Kidney (tissue), 14 donors: ENCODE measurements around the gene ARHGAP40. TPM values are rescaled to one million over a fixed set of nuclear protein-coding genes. Genes with fewer than 3 reads are reported as not detected.

ENCODE experiments used
- DNase-seq, 5 donors: peaks; one replicate each; pipeline ENCODE4 v3.0.0-alpha.2; 2013 to 2020
- FAIRE-seq: peaks from 2 replicates; lab custom pipeline; 2012; peaks lifted over from hg19 to GRCh38; lab: Jason Lieb, UNC
- H3K27ac ChIP-seq, 2 donors: one replicate each; pipeline ENCODE4 v1.7.0; 2013; ENCODE audit warnings: low read depth in 2 of 2, low read length in 2 of 2, inconsistent platforms in 1 of 2
- H3K27me3 ChIP-seq: one replicate; pipeline ENCODE4 v1.7.1; 2013; ENCODE audit warnings: low read length, inconsistent platforms; ENCODE audit not compliant: control insufficient read depth, insufficient read depth
- H3K36me3 ChIP-seq, 3 donors: one replicate each; pipeline versions ENCODE4 v1.7.0 to v1.7.1; 2013; ENCODE audit warnings: low read length in 3 of 3, control low read depth in 1 of 3, inconsistent platforms in 1 of 3; ENCODE audit not compliant: insufficient read depth in 3 of 3, control insufficient read depth in 2 of 3
- H3K4me1 ChIP-seq, 3 donors: one replicate each; pipeline versions ENCODE4 v1.7.0 to v1.7.1; 2013; ENCODE audit warnings: low read length in 3 of 3, inconsistent platforms in 1 of 3, low read depth in 1 of 3; ENCODE audit not compliant: control insufficient read depth in 2 of 3, insufficient read depth in 2 of 3
- H3K4me3 ChIP-seq, 3 donors: one replicate each; pipeline versions ENCODE4 v1.7.0 to v1.8.1; 2013; ENCODE audit warnings: low read length in 3 of 3, control low read depth in 1 of 3, inconsistent platforms in 1 of 3
- H3K9ac ChIP-seq, 3 donors: one replicate each; pipeline versions ENCODE4 v1.7.0 to v1.7.1; 2013; ENCODE audit warnings: low read length in 3 of 3, control low read depth in 1 of 3, inconsistent platforms in 1 of 3
- H3K9me3 ChIP-seq, 3 donors: one replicate each; pipeline versions ENCODE4 v1.7.0 to v1.7.1; 2013; ENCODE audit warnings: low read length in 3 of 3, control low read depth in 1 of 3, inconsistent platforms in 1 of 3; ENCODE audit not compliant: control insufficient read depth in 2 of 3, insufficient read depth in 1 of 3
- CTCF ChIP-seq: IDR thresholded peaks from 3 replicates; pipeline ENCODE4 v1.5.1; 2012; ENCODE audit warnings: mild to moderate bottlenecking, moderate library complexity, borderline replicate concordance; ENCODE audit not compliant: insufficient read depth; ENCODE audit errors: extremely low read depth
- intact Hi-C: fragments of 100-400 bp; cut with DNase I; formaldehyde crosslinking; loops from one replicate; pipeline ENCODE4 v1.11.1; 2022
- polyA plus RNA-seq: library from polyadenylated mRNA; stranded (reverse); fragments of 350-450 nt; fragmentation: Illumina TruSeq; extraction: RNeasy Lipid Tissue Mini Kit (QIAGEN cat#74804); gene quantifications from one replicate; pipeline ENCODE4 v1.2.3, GENCODE V29; 2014; ENCODE audit warnings: low read depth, low replicate concordance; ENCODE audit not compliant: insufficient read depth
- total RNA-seq: library from RNA; stranded (reverse); fragmentation: NEBNext Ultra II Directional; extraction: Animal tissue kit (Norgen Biotek cat#: 25700); gene quantifications from one replicate; pipeline ENCODE4 v1.2.1, GENCODE V29; 2021
- donor health status: control.
- donor health status: control.
- donor health status: control.
- donor health status: control.
- donor health status: control.
- donor health status: DM: yes; HTN: yes; CAD: no.
- donor health status: Normal renal cell carcinoma (clear cell type).

ARHGAP40 gene
- total and polyA plus RNA-seq, 2 donors from 2014 or later, result 1.3 to 20.2 TPM

- no peaks in the 10 kb centered on the region for H3K9me3 ChIP-seq
- FAIRE-seq (no peak), DNase-seq (no peak)
- H3K9ac ChIP-seq, result no peak overlapping the region
- no peaks in the 10 kb centered on the region for H3K27me3 ChIP-seq
- no peak for TF ChIP-seq CTCF
- H3K4me1 ChIP-seq, result peaks cover 0 to 6% (median 0%) of the 10 kb centered on the region in 3 donors
- intact Hi-C loops, result no loop called here
- H3K4me3 ChIP-seq, result no peak overlapping the region
- no peak overlapping the region for H3K27ac ChIP-seq
- no peaks in the 10 kb centered on the region for H3K36me3 ChIP-seq
Measured at GRCh38 chr20:38673261-38673660, 71.7 kb downstream of the ARHGAP40 start.

- Histone ChIP-seq H3K4me3 (peak overlapping the region in 1 of 3 donors; percentile 35), H3K9me3 (no peaks in the 10 kb centered on the region), H3K36me3 (no peaks in the 10 kb centered on the region), H3K27ac (no peak overlapping the region), H3K9ac (no peak overlapping the region), H3K4me1 (peaks cover 0 to 6% (median 0%) of the 10 kb centered on the region in 3 donors), H3K27me3 (no peaks in the 10 kb centered on the region)
- intact Hi-C loops, result no loop called here
- TF ChIP-seq CTCF, result no peak
- peak in 4 of 5 donors; percentile 37 to 67 (median 44) for DNase-seq
- no peak for FAIRE-seq
Measured at GRCh38 chr20:38673725-38674091, 72.1 kb downstream of the ARHGAP40 start.

- peak in 4 of 5 donors; percentile 80 to 96 (median 91) for DNase-seq
- H3K27ac ChIP-seq, result no peak overlapping the region
- no peaks in the 10 kb centered on the region for H3K36me3 ChIP-seq
- peak overlapping the region in 2 of 3 donors; percentile 35 to 49 for H3K4me3 ChIP-seq
- no peaks in the 10 kb centered on the region for H3K27me3 ChIP-seq
- no peak for FAIRE-seq
- H3K9ac ChIP-seq, result no peak overlapping the region
- no peaks in the 10 kb centered on the region for H3K9me3 ChIP-seq
- TF ChIP-seq CTCF, result no peak
- intact Hi-C loops, result no loop called here
- H3K4me1 ChIP-seq, result peaks cover 0 to 6% (median 0%) of the 10 kb centered on the region in 3 donors
Measured at GRCh38 chr20:38674092-38674764, 72.6 kb downstream of the ARHGAP40 start.

GRCh38 chr20:38674765-38675133 lies 73.1 kb downstream of the ARHGAP40 start:
- Histone ChIP-seq H3K27ac (no peak overlapping the region), H3K27me3 (no peaks in the 10 kb centered on the region), H3K9ac (no peak overlapping the region), H3K4me1 (peaks cover 0 to 6% (median 0%) of the 10 kb centered on the region in 3 donors), H3K4me3 (peak overlapping the region in 1 of 3 donors; percentile 16), H3K9me3 (no peaks in the 10 kb centered on the region), H3K36me3 (no peaks in the 10 kb centered on the region)
- no peak for TF ChIP-seq CTCF
- FAIRE-seq, result no peak
- intact Hi-C loops, result no loop called here
- no peak for DNase-seq
